ENCODE results near the gene OR3A3.

- TF ChIP-seq CTCF (IDR thresholded peaks at IDR 0.05) (no peak), POLR2A (IDR thresholded peaks at IDR 0.05) (no peak), EP300 (IDR thresholded peaks at IDR 0.05) (no peak)
Measured at GRCh38 chr17:3389791-3390190, 21.4 kb upstream of the OR3A3 start.
